ENCODE data around the gene QSOX2.

DNA sequence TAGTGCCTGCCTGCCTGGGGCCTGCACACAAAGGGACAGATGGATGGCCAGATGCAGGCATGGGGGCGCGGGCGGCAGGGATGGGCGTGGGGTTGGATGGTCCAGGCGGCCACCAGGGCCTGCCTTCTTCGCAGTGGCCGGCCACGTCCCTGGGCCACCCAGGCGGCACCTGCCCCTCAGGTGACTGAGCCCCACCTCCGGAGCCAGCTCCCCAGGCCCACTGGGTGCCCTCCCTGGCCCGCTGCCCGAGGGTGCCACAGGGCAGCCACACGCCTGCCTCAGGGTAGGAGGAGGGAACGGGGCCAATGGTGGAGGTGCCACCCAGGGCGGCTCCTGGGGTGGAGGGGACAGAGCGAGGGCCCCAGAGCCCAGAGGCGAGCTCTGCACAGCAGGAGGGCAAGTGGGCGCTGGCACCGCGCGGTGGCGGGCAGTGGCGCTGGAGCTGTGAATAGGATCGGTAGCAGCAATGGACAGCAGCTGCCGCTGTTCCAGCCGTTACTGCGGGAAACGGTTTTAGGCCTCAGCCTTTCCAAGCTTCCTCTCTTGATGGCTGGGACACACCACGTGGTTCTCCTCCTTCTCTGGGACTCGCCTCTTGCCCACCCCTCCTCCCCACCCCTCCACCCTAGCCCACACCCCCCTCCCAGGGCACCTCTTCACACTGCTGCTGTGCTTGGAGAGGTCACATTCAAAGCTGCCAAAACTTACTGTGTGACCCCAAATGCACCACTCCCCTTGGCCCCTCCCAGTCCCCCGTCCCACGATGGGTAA, 59.8 kb downstream of the QSOX2 start:
- TF ChIP-seq, protein P1, sequence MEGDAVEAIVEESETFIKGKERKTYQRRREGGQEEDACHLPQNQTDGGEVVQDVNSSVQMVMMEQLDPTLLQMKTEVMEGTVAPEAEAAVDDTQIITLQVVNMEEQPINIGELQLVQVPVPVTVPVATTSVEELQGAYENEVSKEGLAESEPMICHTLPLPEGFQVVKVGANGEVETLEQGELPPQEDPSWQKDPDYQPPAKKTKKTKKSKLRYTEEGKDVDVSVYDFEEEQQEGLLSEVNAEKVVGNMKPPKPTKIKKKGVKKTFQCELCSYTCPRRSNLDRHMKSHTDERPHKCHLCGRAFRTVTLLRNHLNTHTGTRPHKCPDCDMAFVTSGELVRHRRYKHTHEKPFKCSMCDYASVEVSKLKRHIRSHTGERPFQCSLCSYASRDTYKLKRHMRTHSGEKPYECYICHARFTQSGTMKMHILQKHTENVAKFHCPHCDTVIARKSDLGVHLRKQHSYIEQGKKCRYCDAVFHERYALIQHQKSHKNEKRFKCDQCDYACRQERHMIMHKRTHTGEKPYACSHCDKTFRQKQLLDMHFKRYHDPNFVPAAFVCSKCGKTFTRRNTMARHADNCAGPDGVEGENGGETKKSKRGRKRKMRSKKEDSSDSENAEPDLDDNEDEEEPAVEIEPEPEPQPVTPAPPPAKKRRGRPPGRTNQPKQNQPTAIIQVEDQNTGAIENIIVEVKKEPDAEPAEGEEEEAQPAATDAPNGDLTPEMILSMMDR (IDR thresholded peaks at IDR 0.05) = no peak
- TF ChIP-seq POLR2AphosphoS5 (IDR thresholded peaks at IDR 0.05; ENCODE audit: low read depth, low read length) (no peak), TCF7L2 (IDR thresholded peaks at IDR 0.05; ENCODE audit: low read depth, low read length) (no peak)
- TF ChIP-seq, protein P2, sequence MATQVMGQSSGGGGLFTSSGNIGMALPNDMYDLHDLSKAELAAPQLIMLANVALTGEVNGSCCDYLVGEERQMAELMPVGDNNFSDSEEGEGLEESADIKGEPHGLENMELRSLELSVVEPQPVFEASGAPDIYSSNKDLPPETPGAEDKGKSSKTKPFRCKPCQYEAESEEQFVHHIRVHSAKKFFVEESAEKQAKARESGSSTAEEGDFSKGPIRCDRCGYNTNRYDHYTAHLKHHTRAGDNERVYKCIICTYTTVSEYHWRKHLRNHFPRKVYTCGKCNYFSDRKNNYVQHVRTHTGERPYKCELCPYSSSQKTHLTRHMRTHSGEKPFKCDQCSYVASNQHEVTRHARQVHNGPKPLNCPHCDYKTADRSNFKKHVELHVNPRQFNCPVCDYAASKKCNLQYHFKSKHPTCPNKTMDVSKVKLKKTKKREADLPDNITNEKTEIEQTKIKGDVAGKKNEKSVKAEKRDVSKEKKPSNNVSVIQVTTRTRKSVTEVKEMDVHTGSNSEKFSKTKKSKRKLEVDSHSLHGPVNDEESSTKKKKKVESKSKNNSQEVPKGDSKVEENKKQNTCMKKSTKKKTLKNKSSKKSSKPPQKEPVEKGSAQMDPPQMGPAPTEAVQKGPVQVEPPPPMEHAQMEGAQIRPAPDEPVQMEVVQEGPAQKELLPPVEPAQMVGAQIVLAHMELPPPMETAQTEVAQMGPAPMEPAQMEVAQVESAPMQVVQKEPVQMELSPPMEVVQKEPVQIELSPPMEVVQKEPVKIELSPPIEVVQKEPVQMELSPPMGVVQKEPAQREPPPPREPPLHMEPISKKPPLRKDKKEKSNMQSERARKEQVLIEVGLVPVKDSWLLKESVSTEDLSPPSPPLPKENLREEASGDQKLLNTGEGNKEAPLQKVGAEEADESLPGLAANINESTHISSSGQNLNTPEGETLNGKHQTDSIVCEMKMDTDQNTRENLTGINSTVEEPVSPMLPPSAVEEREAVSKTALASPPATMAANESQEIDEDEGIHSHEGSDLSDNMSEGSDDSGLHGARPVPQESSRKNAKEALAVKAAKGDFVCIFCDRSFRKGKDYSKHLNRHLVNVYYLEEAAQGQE (IDR thresholded peaks at IDR 0.05; ENCODE audit: insufficient read depth in 1 of 2, low read depth in 2 of 2, low read length in 1 of 2) = no peak

Data from Panc1 (cell line).